WTC11 (cell line): ENCODE data around the gene TELO2.

Experiments
- ESRRA ChIP-seq: sonication (generic); formaldehyde crosslinking; IDR thresholded peaks from 2 replicates; pipeline ENCODE4 v1.8.1; 2022; ENCODE audit warnings: mild to moderate bottlenecking, missing genetic modification reagents, borderline replicate concordance
- FOXK1 ChIP-seq: sonication (generic); formaldehyde crosslinking; IDR thresholded peaks from 2 replicates; pipeline ENCODE4 v1.8.0; 2022; ENCODE audit warnings: mild to moderate bottlenecking, moderate library complexity, missing genetic modification reagents
- NFYB ChIP-seq: sonication (generic); formaldehyde crosslinking; conservative IDR thresholded peaks from 2 replicates; pipeline ENCODE4 v1.8.0; 2022; ENCODE audit warnings: low read depth, missing genetic modification reagents
- NR3C1 ChIP-seq: sonication (generic); formaldehyde crosslinking; conservative IDR thresholded peaks from 2 replicates; pipeline ENCODE4 v1.8.1; 2023; ENCODE audit warnings: low read depth, mild to moderate bottlenecking, missing genetic modification reagents
- TEAD4 ChIP-seq: sonication (generic); formaldehyde crosslinking; IDR thresholded peaks from 2 replicates; pipeline ENCODE4 v1.8.0; 2022; ENCODE audit warnings: mild to moderate bottlenecking, missing genetic modification reagents
- ZNF263 ChIP-seq: sonication (generic); formaldehyde crosslinking; IDR thresholded peaks from 2 replicates; pipeline ENCODE4 v1.8.1; 2022; ENCODE audit warnings: low read depth, mild to moderate bottlenecking, moderate library complexity, missing genetic modification reagents
- TF ChIP-seq, protein P1 (sequence below): fragments of 200-600 bp; IDR thresholded peaks from 2 replicates; pipeline ENCODE4 v1.8.0; 2022; ENCODE audit warnings: antibody characterized with exemption
- TF ChIP-seq, protein P2 (sequence below): sonication (generic); formaldehyde crosslinking; IDR thresholded peaks from 2 replicates; pipeline ENCODE4 v1.8.0; 2023; ENCODE audit warnings: mild to moderate bottlenecking, missing genetic modification reagents
- TF ChIP-seq, protein P3 (sequence below): sonication (generic); formaldehyde crosslinking; IDR thresholded peaks from 2 replicates; pipeline ENCODE4 v1.8.1; 2023; ENCODE audit warnings: mild to moderate bottlenecking, missing genetic modification reagents, moderate library complexity
- TF ChIP-seq, protein P4 (sequence below): sonication (generic); formaldehyde crosslinking; IDR thresholded peaks from 2 replicates; pipeline ENCODE4 v1.8.0; 2022; ENCODE audit warnings: missing genetic modification reagents

DNA sequence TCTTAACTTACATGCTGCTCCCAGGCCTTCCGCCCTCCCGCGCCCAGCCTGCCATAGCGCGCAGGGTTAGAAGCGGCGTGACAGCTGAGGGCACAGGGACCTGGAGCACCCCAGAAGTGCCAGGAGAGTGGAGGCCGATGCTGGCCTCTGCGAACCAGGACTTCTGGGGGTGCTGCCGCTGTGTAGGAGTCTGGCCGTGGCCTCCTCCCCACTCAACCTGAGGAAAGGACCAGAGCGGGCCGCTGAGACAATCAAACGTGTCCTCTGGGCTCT is 38.4 kb downstream of the TELO2 start:
- TF ChIP-seq, protein P1, sequence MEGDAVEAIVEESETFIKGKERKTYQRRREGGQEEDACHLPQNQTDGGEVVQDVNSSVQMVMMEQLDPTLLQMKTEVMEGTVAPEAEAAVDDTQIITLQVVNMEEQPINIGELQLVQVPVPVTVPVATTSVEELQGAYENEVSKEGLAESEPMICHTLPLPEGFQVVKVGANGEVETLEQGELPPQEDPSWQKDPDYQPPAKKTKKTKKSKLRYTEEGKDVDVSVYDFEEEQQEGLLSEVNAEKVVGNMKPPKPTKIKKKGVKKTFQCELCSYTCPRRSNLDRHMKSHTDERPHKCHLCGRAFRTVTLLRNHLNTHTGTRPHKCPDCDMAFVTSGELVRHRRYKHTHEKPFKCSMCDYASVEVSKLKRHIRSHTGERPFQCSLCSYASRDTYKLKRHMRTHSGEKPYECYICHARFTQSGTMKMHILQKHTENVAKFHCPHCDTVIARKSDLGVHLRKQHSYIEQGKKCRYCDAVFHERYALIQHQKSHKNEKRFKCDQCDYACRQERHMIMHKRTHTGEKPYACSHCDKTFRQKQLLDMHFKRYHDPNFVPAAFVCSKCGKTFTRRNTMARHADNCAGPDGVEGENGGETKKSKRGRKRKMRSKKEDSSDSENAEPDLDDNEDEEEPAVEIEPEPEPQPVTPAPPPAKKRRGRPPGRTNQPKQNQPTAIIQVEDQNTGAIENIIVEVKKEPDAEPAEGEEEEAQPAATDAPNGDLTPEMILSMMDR: no peak
- TF ChIP-seq, protein P2, sequence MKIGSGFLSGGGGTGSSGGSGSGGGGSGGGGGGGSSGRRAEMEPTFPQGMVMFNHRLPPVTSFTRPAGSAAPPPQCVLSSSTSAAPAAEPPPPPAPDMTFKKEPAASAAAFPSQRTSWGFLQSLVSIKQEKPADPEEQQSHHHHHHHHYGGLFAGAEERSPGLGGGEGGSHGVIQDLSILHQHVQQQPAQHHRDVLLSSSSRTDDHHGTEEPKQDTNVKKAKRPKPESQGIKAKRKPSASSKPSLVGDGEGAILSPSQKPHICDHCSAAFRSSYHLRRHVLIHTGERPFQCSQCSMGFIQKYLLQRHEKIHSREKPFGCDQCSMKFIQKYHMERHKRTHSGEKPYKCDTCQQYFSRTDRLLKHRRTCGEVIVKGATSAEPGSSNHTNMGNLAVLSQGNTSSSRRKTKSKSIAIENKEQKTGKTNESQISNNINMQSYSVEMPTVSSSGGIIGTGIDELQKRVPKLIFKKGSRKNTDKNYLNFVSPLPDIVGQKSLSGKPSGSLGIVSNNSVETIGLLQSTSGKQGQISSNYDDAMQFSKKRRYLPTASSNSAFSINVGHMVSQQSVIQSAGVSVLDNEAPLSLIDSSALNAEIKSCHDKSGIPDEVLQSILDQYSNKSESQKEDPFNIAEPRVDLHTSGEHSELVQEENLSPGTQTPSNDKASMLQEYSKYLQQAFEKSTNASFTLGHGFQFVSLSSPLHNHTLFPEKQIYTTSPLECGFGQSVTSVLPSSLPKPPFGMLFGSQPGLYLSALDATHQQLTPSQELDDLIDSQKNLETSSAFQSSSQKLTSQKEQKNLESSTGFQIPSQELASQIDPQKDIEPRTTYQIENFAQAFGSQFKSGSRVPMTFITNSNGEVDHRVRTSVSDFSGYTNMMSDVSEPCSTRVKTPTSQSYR (CRISPR knock-in tag): no peak
- TF ChIP-seq, protein P3, sequence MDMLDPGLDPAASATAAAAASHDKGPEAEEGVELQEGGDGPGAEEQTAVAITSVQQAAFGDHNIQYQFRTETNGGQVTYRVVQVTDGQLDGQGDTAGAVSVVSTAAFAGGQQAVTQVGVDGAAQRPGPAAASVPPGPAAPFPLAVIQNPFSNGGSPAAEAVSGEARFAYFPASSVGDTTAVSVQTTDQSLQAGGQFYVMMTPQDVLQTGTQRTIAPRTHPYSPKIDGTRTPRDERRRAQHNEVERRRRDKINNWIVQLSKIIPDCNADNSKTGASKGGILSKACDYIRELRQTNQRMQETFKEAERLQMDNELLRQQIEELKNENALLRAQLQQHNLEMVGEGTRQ (CRISPR knock-in tag): no peak
- TF ChIP-seq NR3C1 (CRISPR knock-in tag) (no peak), ZNF263 (CRISPR knock-in tag) (no peak), TEAD4 (CRISPR knock-in tag) (no peak), NFYB (CRISPR knock-in tag) (no peak), ESRRA (CRISPR knock-in tag) (no peak), FOXK1 (CRISPR knock-in tag) (no peak)
- TF ChIP-seq, protein P4, sequence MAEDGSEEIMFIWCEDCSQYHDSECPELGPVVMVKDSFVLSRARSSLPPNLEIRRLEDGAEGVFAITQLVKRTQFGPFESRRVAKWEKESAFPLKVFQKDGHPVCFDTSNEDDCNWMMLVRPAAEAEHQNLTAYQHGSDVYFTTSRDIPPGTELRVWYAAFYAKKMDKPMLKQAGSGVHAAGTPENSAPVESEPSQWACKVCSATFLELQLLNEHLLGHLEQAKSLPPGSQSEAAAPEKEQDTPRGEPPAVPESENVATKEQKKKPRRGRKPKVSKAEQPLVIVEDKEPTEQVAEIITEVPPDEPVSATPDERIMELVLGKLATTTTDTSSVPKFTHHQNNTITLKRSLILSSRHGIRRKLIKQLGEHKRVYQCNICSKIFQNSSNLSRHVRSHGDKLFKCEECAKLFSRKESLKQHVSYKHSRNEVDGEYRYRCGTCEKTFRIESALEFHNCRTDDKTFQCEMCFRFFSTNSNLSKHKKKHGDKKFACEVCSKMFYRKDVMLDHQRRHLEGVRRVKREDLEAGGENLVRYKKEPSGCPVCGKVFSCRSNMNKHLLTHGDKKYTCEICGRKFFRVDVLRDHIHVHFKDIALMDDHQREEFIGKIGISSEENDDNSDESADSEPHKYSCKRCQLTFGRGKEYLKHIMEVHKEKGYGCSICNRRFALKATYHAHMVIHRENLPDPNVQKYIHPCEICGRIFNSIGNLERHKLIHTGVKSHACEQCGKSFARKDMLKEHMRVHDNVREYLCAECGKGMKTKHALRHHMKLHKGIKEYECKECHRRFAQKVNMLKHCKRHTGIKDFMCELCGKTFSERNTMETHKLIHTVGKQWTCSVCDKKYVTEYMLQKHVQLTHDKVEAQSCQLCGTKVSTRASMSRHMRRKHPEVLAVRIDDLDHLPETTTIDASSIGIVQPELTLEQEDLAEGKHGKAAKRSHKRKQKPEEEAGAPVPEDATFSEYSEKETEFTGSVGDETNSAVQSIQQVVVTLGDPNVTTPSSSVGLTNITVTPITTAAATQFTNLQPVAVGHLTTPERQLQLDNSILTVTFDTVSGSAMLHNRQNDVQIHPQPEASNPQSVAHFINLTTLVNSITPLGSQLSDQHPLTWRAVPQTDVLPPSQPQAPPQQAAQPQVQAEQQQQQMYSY (CRISPR knock-in tag): no peak
